ENCODE results near the gene CRIP1. TPM values are rescaled to one million over a fixed set of nuclear protein-coding genes. Genes with fewer than 3 reads are reported as not detected.

The CRIP1 gene
- polyA plus RNA-seq, 3 donors, result 688 to 2,084 (median 1,032) TPM

DNA sequence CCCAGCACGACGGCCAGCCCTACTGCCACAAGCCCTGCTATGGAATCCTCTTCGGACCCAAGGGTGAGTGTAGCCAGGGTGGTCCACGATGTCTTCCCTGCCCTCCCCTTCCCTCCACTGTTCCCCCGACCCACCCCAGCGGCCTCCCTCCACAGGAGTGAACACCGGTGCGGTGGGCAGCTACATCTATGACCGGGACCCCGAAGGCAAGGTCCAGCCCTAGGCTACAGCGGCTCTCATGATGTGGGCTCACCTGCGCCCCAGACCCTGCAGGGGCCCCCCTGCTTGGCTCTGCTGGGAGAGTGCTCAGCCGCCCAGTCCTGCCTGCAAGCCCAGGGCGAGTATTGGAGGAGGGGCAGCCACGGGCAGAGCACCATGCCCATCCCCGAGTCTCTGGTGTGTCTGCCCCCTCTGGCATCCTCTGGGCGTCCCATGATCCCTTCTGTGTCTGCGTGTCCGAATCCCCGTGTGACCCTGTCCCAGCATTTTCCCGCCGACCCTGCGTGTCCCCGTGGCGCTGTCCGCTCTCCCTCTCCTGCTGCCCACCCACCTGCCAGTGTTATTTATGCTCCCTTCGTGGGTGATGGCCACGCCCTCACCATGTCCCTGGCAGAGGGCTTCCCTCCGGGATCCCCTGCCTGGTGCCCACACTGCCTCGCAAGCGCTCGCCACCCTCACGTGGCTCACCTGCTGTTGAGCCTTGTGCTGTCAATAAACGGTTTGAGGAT, 7.1 kb upstream of the CRIP1 start:
- Histone ChIP-seq H3K4me2 (replicated peaks; ENCODE audit: extremely low read depth, low read length, poor library complexity, severe bottlenecking) (no peak overlapping the region), H3K9me3 (replicated peaks in 1 of 2; ENCODE audit: control insufficient read depth in 1 of 2, insufficient read depth in 1 of 2, low read length in 2 of 2) (peaks cover 9 to 27% of the 10 kb centered on the region in 2 donors), H3K27me3 (ENCODE audit: control insufficient read depth in 2 of 2, insufficient read depth in 2 of 2, low read length in 2 of 2) (peaks cover 23 to 66% of the 10 kb centered on the region in 2 donors), H4K20me1 (ENCODE audit: insufficient read depth, low read length) (peaks cover 7% of the 10 kb centered on the region), H3K4me1 (ENCODE audit: control insufficient read depth in 1 of 2, insufficient read depth in 2 of 2, low read length in 2 of 2) (peaks cover 43 to 58% of the 10 kb centered on the region in 2 donors), H3K79me2 (ENCODE audit: insufficient read depth, low read length) (no peaks in the 10 kb centered on the region), H3K27ac (ENCODE audit: low read depth in 1 of 2, low read length in 2 of 2) (no peak overlapping the region), H3K4me3 (replicated peaks in 1 of 3; ENCODE audit: low read depth in 2 of 3, low read length in 3 of 3) (no peak overlapping the region), H3K9ac (ENCODE audit: insufficient read depth, low read length, poor library complexity, severe bottlenecking) (no peak overlapping the region), H2AFZ (ENCODE audit: insufficient read depth, low read depth, low read length, poor library complexity, severe bottlenecking) (no peak overlapping the region), H3K36me3 (replicated peaks in 1 of 2; ENCODE audit: control insufficient read depth in 1 of 2, insufficient read depth in 2 of 2, low read length in 2 of 2) (no peaks in the 10 kb centered on the region)
- Mint-ChIP-seq H3K27me3 (ENCODE audit: low read depth in 3 of 3) (peaks cover 47 to 83% (median 54%) of the 10 kb centered on the region in 3 donors), H3K27ac (peak overlapping the region in 4 of 7 donors; percentile 38 to 99 (median 67)), H3K9me3 (peaks cover 5 to 25% (median 15%) of the 10 kb centered on the region in 7 donors), H3K36me3 (peaks cover 4 to 7% of the 10 kb centered on the region in 2 donors), H3K4me3 (peak overlapping the region in 1 of 2 donors; percentile 88), H3K4me1 (peaks cover 42% of the 10 kb centered on the region)
- intact Hi-C loops (cut with micrococcal nuclease), result loop anchor here (2.0 to 10.0 kb wide), 3 partner anchors 81 to 415 kb away; partner anchors contain the start of genes GPR132 (in 1 of the 2) and TEX22 (in 1 of the 2)
- TF ChIP-seq, protein P1, sequence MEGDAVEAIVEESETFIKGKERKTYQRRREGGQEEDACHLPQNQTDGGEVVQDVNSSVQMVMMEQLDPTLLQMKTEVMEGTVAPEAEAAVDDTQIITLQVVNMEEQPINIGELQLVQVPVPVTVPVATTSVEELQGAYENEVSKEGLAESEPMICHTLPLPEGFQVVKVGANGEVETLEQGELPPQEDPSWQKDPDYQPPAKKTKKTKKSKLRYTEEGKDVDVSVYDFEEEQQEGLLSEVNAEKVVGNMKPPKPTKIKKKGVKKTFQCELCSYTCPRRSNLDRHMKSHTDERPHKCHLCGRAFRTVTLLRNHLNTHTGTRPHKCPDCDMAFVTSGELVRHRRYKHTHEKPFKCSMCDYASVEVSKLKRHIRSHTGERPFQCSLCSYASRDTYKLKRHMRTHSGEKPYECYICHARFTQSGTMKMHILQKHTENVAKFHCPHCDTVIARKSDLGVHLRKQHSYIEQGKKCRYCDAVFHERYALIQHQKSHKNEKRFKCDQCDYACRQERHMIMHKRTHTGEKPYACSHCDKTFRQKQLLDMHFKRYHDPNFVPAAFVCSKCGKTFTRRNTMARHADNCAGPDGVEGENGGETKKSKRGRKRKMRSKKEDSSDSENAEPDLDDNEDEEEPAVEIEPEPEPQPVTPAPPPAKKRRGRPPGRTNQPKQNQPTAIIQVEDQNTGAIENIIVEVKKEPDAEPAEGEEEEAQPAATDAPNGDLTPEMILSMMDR (IDR thresholded peaks at IDR 0.05), result no peak
- WGBS (ENCODE audit: insufficient coverage), result 52% methylated on average over 34 of the region's 34 CpGs
- DNase-seq, result no peak

DNA sequence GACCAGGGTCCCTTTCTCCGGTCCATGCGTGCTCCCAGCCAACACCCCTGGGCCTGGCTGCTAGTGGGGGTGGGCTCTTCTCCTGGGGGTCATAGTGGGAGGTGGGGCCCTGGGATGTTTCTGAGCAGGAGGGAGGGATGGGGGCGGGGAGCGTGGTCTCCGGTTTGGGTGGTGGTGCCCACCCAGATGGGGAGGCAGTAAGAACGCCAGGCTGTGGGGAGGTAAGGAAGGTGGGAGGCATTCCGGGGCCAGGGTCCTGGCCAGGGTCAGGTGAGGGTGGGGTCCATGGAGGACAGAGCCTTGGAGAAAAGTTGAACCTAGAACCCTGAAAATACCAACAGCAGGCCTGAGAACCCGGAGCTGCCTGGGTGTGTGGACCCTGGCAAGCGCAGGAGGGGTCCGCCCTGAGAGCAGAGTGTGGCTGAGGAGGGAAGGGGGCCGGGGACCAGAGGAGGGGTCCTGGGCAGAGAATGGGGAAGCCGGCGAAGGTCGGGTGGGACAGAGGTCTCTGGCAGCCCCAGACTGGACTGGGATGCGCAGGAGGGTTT, 6.4 kb upstream of the CRIP1 start:
- no peak for DNase-seq
- H2AFZ ChIP-seq (ENCODE audit: insufficient read depth, low read depth, low read length, poor library complexity, severe bottlenecking), result no peak overlapping the region
- peak overlapping the region in 5 of 7 donors; percentile 46 to 99 (median 99) for H3K27ac Mint-ChIP-seq
- peak overlapping the region in 1 of 2 donors; percentile 88 for H3K4me3 Mint-ChIP-seq
- H3K27ac ChIP-seq (ENCODE audit: low read depth in 1 of 2, low read length in 2 of 2), result no peak overlapping the region
- H4K20me1 ChIP-seq (ENCODE audit: insufficient read depth, low read length), result peaks cover 7% of the 10 kb centered on the region
- H3K9ac ChIP-seq (ENCODE audit: insufficient read depth, low read length, poor library complexity, severe bottlenecking), result no peak overlapping the region
- peaks cover 45 to 58% of the 10 kb centered on the region in 2 donors for H3K4me1 ChIP-seq (ENCODE audit: control insufficient read depth in 1 of 2, insufficient read depth in 2 of 2, low read length in 2 of 2)
- H3K4me2 ChIP-seq (replicated peaks; ENCODE audit: extremely low read depth, low read length, poor library complexity, severe bottlenecking), result peak overlapping the region; percentile 79
- peaks cover 9 to 25% of the 10 kb centered on the region in 2 donors for H3K9me3 ChIP-seq (replicated peaks in 1 of 2; ENCODE audit: control insufficient read depth in 1 of 2, insufficient read depth in 1 of 2, low read length in 2 of 2)
- intact Hi-C loops (cut with micrococcal nuclease), result loop anchor here (2.0 to 10.0 kb wide), 3 partner anchors 81 to 415 kb away; partner anchors contain the start of genes GPR132 (in 1 of the 2) and TEX22 (in 1 of the 2)
- no peaks in the 10 kb centered on the region for H3K79me2 ChIP-seq (ENCODE audit: insufficient read depth, low read length)
- peaks cover 46% of the 10 kb centered on the region for H3K4me1 Mint-ChIP-seq
- H3K36me3 ChIP-seq (replicated peaks in 1 of 2; ENCODE audit: control insufficient read depth in 1 of 2, insufficient read depth in 2 of 2, low read length in 2 of 2), result no peaks in the 10 kb centered on the region
- H3K36me3 Mint-ChIP-seq, result peaks cover 5 to 8% of the 10 kb centered on the region in 2 donors
- TF ChIP-seq, protein P1 (IDR thresholded peaks at IDR 0.05), result no peak
- H3K27me3 Mint-ChIP-seq (ENCODE audit: low read depth in 3 of 3), result peaks cover 53 to 86% (median 58%) of the 10 kb centered on the region in 3 donors
- no peak overlapping the region for H3K4me3 ChIP-seq (replicated peaks in 1 of 3; ENCODE audit: low read depth in 2 of 3, low read length in 3 of 3)
- H3K27me3 ChIP-seq (ENCODE audit: control insufficient read depth in 2 of 2, insufficient read depth in 2 of 2, low read length in 2 of 2), result peaks cover 19 to 70% of the 10 kb centered on the region in 2 donors
- peaks cover 5 to 27% (median 17%) of the 10 kb centered on the region in 7 donors for H3K9me3 Mint-ChIP-seq
- WGBS (ENCODE audit: insufficient coverage), result 47% methylated on average over 10 of the region's 15 CpGs

Data from CD14-positive monocyte (primary cell).